HuH-7 (cell line): ENCODE results near the gene PVRIG.
"Not testable (repeated sequence)": the region's sequence is repeated elsewhere in the genome, so short reads cannot be mapped to it uniquely, and the experiment has no call there.

Source experiments
- DNase-seq: peaks from one replicate; pipeline ENCODE4 v3.0.0; 2011; ENCODE audit warnings: low spot score

PVRIG gene

GRCh38 chr7:100195222-100195621 lies 24.5 kb upstream of the PVRIG start:
- DNase-seq: no peak

- DNase-seq: not testable (repeated sequence)
Observed at GRCh38 chr7:100195901-100196322, 23.8 kb upstream of the PVRIG start.

- no peak for DNase-seq
Observed at GRCh38 chr7:100198266-100198665, 21.5 kb upstream of the PVRIG start.

- DNase-seq: peak; percentile 45
Observed at GRCh38 chr7:100200693-100201092, 19.1 kb upstream of the PVRIG start.

GRCh38 chr7:100204454-100204853 lies 15.3 kb upstream of the PVRIG start:
- DNase-seq: no peak

GRCh38 chr7:100208911-100209408 lies 10.8 kb upstream of the PVRIG start:
- DNase-seq: no peak

- no peak for DNase-seq
Observed at GRCh38 chr7:100209493-100209892, 10.3 kb upstream of the PVRIG start.

- DNase-seq: no peak
Observed at GRCh38 chr7:100210805-100211204, 8.9 kb upstream of the PVRIG start.

- DNase-seq: no peak
Observed at GRCh38 chr7:100211342-100211780, 8.4 kb upstream of the PVRIG start.

GRCh38 chr7:100212631-100213286 lies 7.0 kb upstream of the PVRIG start:
- DNase-seq: no peak

- DNase-seq: no peak
Observed at GRCh38 chr7:100213672-100214071, 6.1 kb upstream of the PVRIG start.

GRCh38 chr7:100214356-100214755 lies 5.4 kb upstream of the PVRIG start:
- not testable (repeated sequence) for DNase-seq

GRCh38 chr7:100215895-100216294 lies 3.9 kb upstream of the PVRIG start:
- DNase-seq: no peak

GRCh38 chr7:100217934-100218333 lies 1.8 kb upstream of the PVRIG start:
- not testable (repeated sequence) for DNase-seq

GRCh38 chr7:100219271-100219737 lies 445 bp upstream of the PVRIG start:
- no peak for DNase-seq

GRCh38 chr7:100220586-100221230 lies 959 bp downstream of the PVRIG start:
- no peak for DNase-seq

GRCh38 chr7:100221231-100221718 lies 1.5 kb downstream of the PVRIG start:
- DNase-seq: no peak

- no peak for DNase-seq
Observed at GRCh38 chr7:100221767-100222444, 2.2 kb downstream of the PVRIG start.

- no peak for DNase-seq
Observed at GRCh38 chr7:100222445-100223132, 2.8 kb downstream of the PVRIG start.

- DNase-seq: not testable (repeated sequence)
Observed at GRCh38 chr7:100223376-100223927, 3.7 kb downstream of the PVRIG start.

GRCh38 chr7:100224891-100225290 lies 5.1 kb downstream of the PVRIG start:
- DNase-seq: not testable (repeated sequence)
